H4 (cell line): ENCODE data around the gene DYNC1H1. TPM values are rescaled to one million over a fixed set of nuclear protein-coding genes. Genes with fewer than 3 reads are reported as not detected.

Experiments used
- DNase-seq: peaks from one replicate; pipeline ENCODE4 v3.0.0-alpha.2; 2015; ENCODE audit warnings: low spot score
- total RNA-seq: library from RNA; depleted of rRNA; stranded (reverse); fragments of >200 nt; shearing (Covaris generic); gene quantifications from 2 replicates; pipeline ENCODE4 v1.2.3, GENCODE V29; 2014

The DYNC1H1 gene
- total RNA-seq, 1 experiment from 2014 or later, result 113 TPM

DNA sequence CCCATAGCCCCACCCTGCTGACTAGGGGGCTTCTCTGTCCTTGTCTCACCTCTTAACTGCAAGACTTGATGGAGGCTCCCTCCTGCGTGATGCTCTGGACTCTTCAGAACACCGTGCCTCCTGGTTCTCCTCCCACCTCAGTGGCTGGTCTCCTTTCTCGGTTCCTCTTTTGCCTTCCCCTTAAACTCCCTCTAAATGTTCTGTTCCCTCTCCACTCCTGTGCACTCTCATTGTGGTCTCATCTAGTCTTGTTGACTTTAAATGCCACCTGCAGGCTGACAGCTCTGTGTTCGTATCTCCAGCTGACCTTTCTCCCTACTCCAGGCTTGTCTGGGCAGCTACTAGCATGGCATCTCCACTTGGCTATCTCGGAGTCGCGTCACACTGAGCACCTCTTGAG lies 28.3 kb downstream of the DYNC1H1 start:
- no peak for DNase-seq

DNA sequence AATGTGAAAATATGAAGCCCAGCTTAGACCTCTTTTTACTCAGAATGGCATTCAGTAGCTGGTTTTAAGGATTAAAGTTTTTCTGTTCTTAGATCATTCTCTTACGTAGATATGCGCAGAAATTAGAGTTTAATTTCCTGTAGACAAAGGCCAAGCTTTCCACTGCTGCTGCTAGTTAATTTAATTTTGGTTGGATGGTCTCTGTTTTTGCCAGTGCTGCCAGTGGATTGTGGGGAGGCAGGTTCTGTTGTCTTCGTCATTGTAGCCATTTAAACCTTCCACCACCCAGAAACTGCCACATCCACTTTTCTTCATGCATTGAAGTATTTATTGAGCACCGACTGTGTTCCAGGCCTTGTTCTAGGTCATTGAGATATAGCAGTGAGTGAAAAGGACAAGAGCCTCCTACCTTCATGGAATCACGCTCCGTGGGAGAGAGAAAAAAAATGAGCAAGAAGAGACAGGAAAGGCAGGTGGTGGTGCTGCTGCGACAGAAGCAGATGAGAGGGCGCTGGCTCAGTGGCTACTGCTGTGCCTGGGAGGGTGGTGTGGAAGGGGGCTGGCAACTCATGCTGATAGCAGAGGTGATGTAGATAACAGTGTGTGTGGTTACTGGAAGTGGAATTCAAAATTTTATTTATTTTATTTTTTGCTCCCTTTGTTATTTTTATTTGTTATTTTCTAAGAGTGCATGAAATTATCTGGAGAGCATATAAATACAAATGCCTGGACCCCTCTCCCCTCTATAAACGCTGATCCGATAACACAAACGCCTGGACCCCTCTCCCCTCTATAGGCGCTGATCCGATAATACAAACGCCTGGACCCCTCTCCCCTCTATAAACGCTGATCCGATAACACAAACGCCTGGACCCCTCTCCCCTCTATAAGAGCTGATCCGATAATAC lies 33.3 kb downstream of the DYNC1H1 start:
- DNase-seq, result no peak

DNA sequence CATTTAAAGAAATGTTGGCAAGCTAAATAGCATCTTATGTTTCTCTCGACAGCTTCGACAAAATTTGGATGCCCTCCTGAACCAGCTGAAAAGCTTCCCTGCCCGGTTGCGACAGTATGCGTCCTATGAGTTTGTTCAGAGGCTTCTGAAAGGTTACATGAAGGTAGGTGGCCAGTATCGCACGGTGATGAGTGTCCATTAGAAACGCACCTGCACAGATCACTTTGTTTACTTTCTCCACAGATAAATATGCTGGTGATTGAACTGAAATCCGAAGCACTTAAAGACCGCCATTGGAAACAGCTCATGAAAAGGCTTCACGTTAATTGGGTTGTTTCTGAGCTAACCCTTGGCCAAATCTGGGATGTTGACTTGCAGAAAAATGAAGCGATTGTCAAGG lies 36.5 kb downstream of the DYNC1H1 start:
- DNase-seq, result no peak

DNA sequence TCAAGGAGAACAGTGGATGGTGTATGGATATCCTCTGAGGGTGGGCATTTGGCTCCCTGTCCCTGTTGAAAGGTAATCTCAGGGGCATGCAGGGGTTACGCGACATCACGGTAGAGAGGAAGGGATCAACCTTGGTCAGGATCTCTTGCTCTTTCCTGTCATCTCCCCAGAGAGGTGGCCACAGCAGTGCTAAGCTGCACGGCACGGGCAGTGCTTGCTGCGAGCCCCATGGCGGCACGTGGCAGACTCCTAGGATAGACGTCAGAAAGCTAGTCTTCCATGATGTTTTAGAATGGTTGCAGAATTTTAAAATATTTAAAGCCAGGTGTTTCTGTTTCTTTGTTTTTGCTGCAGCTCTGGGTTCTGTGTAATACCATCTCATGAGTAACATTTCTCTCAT lies 41.0 kb downstream of the DYNC1H1 start:
- no peak for DNase-seq

DNA sequence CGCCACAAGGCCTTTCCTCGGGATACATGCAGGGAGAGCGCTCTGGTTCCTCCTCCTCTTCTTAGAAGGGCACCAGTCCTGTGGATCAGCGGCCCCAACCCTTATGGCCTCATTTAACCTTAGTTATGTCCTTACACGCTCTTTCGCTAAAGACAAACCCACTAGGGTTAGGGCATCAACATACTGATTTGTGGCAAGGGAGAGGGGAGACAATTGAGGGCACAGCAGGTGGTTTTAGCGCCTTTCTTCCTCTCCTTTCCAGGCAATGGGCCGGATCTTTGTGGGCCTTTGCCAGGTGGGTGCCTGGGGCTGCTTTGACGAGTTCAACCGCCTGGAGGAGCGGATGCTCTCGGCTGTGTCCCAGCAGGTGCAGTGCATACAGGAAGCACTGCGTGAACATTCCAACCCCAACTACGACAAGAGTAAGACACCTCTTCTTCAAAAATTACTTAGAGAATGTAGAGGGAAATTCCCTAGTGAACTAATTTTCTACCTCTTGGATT lies 43.6 kb downstream of the DYNC1H1 start:
- DNase-seq, result no peak

DNA sequence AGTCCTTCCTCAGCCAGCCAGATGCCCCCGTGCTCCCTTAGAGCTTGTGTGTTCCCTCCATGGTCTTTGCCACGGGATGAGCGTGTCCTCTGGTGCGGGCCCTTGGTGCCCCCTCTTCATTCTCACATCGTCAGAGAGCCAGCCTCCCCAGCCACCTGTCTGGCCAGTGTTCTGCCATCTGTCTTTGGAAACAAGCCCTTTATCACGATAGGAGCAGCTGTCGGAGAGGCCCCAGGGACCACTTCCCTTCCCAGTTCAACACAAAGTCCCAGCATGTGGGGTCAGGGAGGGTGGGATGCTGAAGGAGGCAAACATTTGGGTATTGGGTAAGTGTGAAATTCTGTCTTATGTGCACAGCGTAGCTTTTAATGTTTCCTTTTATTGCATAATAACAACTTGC lies 44.5 kb downstream of the DYNC1H1 start:
- no peak for DNase-seq

DNA sequence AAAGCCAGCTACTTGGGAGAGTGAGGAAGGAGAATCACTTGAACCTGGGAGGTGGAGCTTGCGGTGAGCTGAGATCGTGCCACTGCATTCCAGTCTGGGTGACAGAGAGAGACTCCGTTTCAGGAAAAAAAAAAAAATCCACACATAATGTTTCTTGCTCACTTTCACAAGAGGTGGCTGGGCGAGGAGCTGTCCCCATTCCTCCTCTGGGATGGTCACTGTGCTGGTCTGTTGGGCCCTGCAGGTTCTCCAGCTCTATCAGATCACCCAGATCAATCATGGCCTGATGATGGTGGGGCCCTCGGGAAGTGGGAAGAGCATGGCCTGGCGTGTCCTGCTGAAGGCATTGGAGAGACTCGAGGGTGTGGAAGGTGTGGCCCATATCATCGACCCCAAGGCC lies 47.3 kb downstream of the DYNC1H1 start:
- no peak for DNase-seq

DNA sequence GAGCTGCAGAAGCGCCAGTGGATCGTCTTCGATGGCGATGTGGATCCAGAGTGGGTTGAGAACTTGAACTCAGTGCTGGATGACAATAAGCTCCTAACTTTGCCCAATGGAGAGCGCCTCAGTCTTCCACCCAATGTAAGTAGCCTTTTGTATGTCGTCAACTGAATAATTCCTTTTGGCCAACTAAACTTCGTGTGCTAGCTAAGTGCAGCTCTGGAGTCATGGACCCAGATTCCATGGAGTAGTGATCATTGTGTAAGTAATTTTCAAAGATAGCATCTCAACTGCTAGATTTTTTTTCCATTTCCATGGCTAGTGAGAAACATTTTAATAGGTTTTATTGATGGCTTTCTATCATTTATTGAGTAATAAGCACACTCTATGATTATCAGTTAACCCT lies 48.0 kb downstream of the DYNC1H1 start:
- DNase-seq, result no peak

DNA sequence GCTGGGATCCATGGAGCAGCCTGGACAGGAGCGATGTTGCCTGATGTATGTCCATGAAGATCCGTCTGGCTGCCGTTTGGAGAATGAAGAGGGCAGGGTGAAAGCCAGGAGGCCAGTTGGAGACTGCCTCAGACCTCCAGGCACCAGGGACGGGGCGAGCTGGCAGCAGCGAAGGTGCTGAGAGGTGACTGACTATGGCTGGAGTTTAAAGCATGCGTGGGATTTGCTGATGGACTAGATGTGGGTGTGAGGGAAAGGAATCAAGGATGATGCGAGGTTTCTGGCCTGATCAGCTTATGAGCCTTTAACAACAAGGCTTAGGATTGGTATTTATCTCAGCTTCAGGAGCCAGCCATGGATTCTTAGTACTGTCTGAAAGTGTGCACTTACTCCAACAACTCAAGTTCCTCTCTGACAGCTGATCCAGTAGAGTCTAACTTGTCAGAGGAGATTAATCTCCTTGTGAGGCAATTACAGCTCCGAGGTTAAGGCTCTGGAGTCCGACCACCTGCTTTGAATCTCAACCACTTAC lies 49.4 kb downstream of the DYNC1H1 start:
- DNase-seq, result no peak

DNA sequence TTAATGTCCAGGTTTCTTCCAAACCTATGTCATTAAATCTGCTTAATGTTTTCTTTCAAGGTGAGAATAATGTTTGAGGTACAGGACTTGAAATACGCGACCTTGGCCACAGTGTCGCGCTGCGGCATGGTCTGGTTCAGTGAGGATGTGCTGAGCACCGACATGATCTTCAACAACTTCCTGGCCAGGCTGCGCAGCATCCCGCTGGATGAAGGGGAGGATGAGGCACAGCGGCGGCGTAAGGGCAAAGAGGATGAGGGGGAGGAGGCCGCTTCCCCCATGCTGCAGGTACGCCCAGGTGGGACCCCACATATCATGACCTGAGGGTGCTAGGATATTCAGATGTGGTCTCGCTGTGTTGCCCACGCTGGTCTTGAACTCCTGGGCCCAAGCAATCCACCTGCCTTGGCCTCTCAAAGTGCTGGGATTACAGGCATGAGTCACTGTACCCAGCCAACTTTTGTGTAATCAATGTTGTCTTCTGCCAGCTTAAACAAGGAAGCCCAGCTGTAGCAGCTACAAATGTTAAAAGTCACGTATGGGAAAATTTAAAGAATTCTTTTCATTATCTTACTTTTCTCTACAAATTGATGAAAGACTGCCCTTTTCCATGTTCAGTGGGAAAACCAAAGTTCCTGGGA lies 50.8 kb downstream of the DYNC1H1 start:
- no peak for DNase-seq

DNA sequence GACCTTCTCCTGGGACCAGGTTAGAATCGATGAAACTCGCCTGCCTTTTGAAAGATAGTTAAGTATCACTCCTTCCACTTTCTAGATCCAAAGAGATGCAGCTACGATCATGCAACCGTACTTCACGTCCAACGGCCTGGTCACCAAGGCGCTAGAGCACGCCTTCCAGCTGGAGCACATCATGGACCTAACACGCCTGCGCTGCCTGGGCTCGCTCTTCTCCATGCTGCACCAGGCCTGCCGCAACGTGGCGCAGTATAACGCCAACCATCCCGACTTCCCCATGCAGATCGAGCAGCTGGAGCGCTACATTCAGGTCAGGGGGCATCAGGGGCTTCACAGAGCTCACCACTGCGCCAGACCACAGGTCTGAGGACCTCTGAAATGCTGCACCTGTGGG lies 51.4 kb downstream of the DYNC1H1 start:
- DNase-seq, result no peak

DNA sequence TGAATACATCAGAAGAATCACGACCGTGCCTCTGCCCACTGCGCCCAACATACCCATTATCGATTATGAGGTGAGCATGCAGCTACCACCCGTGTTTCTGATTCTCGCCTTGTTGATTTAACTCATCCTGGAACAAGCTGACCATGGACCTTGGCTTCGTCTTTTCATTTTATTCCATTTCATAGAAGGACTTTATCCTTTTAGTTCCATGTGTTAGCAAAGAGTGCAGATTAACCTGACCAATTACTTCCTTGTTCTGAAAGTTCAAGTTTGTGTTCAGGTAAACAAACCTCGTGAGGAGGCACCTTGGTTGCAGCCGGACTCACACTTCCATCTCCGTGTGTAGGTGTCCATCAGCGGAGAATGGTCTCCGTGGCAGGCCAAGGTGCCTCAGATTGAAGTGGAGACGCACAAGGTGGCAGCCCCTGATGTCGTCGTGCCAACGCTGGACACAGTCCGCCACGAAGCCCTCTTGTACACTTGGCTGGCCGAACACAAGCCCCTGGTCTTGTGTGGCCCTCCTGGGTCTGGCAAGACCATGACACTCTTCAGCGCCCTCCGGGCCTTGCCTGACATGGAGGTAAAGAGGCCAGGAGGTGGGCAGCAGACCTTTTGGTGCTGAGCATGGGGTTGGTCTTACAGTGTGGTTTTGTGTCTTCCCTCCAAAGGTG lies 52.2 kb downstream of the DYNC1H1 start:
- no peak for DNase-seq

DNA sequence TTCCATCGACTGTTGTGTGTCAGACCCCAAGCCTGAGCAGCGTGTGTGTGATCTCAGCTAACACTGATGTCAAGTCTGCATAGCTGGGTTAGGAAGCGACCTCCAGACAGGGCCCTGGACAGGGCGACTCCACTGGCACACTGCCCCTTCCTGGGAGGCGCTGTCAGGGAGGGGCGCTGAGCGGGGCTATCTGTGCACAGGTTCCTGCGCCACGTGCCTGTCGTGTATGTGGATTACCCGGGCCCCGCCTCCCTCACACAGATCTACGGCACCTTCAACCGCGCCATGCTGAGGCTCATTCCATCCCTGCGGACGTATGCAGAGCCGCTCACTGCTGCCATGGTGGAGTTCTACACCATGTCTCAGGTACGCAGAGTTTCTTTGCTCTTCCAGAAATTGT lies 53.9 kb downstream of the DYNC1H1 start:
- no peak for DNase-seq

DNA sequence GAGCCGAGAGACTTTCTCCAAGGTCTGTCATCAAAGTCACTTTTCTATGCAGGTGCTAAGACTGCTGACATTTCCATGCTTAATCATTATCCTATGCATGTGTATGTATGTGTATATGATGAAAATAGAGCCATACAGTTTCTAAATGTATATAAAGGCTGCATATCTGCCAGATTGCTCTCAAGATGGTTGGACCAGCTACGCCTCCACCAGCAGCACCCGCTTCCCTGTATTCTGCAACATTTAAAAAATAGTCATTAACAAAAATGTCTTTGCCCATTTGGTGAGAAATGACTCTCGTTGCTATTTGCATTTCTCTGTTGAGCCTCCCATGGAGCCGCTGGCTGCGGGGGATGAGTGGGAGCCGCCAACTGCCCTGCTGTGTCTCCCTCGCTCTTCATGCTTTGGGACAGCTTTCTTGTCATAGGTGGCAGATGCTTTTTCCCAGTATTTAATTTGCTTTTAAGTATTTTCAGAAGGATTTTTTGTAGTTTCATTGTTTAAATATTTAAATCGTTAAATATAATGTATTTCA lies 54.7 kb downstream of the DYNC1H1 start:
- DNase-seq, result no peak

DNA sequence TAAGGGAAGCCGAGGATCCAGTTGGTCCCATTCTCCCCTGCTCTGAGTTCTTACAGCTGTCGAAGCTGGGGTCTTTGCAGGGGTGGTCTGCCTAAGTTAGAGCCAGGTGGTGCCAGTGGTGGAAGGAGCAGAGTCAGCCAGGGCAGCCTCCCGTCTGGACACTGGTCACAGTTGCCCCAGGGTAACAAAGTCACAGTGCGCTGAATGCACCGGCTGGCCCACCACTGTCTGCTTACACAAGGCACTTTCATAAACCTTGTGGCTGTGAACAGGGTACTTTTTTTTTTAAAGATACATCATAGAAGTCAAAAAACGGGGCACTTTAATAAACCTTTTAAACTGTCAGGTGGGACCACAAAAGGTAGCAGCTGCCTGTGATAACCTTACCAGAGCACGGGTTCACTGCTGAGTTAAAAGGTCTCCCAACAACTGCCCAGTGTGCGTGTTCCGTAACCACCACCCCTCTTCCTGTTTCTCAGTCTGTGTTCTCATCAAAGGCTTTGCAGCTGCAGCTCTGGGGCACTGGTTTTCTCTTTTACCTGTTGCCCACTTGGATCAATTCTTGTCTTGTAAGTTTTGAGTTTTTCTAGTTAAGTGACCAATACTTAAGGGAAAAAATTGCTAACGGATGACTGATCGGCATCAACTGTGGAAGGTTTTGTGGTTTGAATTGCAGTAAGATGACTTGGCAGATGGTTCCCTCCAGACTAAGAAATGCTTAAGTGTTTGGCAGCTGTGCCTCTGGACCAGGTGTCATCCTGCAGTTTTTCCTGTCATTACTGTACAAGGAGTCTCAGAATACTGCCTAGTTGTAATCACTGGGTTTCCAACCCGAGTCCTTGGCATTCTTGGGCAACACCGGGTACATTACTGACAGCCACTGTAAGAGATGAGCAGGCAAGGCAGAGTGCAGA lies 55.9 kb downstream of the DYNC1H1 start:
- no peak for DNase-seq

DNA sequence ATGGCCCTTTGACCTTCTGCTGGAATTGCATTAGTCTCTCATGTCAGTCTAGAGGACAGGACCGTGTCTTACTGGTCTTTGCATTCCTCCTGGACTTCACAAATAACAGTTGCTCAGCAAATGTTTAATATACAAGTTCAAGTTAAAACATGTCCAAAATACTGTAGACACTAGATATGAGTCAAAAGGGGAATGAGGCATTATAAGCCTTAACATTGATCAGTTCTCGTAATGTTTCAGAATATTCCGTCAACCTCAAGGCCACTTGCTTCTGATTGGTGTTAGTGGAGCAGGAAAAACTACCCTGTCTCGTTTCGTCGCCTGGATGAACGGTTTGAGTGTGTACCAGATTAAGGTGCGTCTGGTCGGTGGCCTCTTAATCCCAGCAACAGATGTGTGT lies 62.6 kb downstream of the DYNC1H1 start:
- DNase-seq, result no peak

DNA sequence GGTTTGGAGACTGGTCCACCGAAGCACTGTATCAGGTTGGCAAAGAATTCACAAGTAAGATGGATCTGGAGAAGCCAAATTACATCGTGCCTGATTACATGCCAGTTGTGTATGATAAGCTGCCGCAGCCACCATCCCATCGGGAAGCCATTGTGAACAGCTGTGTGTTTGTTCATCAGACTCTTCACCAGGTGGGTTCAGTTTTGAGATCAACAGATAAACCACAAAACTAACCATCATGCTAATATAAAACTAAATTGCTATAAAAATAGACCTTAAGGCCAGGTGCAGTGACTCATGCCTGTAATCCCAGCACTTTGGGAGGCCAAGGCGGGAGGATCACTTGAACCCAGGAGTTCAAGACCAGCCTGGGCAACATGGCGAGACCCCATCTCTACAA lies 63.6 kb downstream of the DYNC1H1 start:
- DNase-seq, result no peak

DNA sequence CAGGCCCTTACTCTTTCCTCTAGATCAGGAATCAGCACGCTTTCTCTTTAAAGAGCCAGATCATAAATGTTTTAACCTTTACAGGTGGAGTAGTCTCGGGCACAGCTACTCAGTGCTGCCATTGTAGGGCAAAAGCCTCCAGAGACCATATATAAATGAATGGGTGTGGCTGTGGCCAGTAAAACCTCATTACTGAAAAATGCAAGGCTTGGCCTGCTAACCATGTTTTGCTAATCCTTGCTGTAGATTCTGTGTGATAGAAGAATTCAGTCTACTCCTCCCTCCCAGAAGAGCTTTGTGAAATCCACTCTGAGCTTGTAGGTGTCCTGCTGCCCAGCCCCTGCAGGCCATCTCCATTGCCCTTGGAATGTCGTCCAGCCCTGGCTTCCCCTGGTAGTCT lies 64.4 kb downstream of the DYNC1H1 start:
- peak; percentile 28 for DNase-seq

DNA sequence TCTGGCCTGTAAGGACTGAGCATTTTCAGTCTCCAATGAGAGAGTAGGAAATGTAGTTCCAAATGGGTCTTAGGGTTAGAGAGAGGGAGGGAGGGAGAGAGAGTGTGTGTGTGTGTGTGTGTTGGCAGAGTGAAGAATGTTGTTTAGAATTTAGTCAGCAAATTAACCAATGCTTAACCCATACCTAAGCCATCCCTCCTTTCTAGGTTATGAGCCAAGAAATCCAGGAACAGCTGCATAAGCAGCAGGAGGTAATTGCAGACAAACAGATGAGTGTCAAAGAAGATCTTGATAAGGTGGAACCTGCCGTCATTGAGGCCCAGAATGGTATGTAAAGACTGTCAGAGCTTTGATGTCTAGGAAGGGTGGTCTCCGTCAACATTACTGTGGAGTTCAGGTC lies 65.6 kb downstream of the DYNC1H1 start:
- DNase-seq, result no peak

DNA sequence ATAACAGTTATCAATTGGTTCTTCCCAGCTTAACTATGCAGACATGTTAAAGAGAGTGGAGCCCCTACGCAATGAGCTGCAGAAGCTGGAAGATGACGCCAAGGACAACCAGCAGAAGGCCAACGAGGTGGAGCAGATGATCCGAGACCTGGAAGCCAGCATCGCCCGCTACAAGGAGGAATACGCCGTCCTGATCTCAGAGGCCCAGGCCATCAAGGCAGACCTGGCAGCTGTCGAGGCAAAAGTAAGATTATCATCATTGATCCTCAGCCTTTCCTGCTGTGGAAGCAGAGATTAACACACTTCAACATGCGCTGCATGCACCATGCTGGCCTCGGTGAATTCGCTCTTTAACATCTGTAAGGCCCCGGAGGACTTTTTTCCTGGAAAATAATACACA lies 68.9 kb downstream of the DYNC1H1 start:
- DNase-seq, result no peak

DNA sequence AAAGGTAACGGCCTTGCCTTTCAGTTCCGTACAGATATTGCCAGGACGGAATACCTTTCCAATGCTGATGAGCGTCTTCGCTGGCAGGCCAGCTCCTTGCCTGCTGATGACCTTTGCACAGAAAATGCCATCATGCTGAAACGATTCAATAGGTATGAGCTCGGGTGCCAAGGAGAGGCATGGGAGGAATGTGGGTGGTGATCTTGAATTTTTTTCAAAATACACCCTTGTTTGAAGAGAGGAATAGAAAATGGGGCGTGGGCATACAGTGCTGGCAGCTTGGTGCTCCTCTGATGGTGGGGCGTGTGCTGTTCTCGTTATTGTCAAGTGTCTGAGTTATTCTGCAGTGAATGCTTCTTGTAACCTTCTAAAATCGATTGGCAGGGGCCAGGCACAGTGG lies 69.9 kb downstream of the DYNC1H1 start:
- DNase-seq, result no peak
